Testis (tissue), 3 donors: ENCODE results near the gene IFT52. TPM values are rescaled to one million over a fixed set of nuclear protein-coding genes. Genes with fewer than 3 reads are reported as not detected.

ENCODE experiments used
- DNase-seq: peaks from one replicate; pipeline ENCODE4 v3.0.0-alpha.2; 2019
- H3K27ac ChIP-seq, 2 donors: fragments of 200-600 bp; sonication (generic); one replicate each; pipeline ENCODE4 v1.5.1; 2019
- H3K27me3 ChIP-seq: fragments of 200-600 bp; sonication (generic); one replicate; pipeline ENCODE4 v1.5.1; 2019
- H3K36me3 ChIP-seq: fragments of 200-600 bp; sonication (generic); one replicate; pipeline ENCODE4 v1.5.1; 2017; ENCODE audit warnings: low read depth; ENCODE audit errors: missing control alignments
- H3K4me1 ChIP-seq: fragments of 200-600 bp; sonication (generic); one replicate; pipeline ENCODE4 v1.5.1; 2019
- H3K4me3 ChIP-seq, 2 donors: fragments of 200-600 bp; sonication (generic); one replicate each; pipeline ENCODE4 v1.5.1; 2017 to 2019
- H3K9me3 ChIP-seq: fragments of 200-600 bp; sonication (generic); one replicate; pipeline ENCODE4 v1.5.1; 2017
- CTCF ChIP-seq, 3 experiments: fragments of 450-650 bp in 2 of 3; fragments of 200-600 bp in 1 of 3; sonication (generic) in 1 of 3; IDR thresholded peaks; one replicate each; pipeline ENCODE4 v1.5.1; 2016 to 2019; ENCODE audit warnings: antibody characterized with exemption in 3 of 3, mild to moderate bottlenecking in 2 of 3, moderate library complexity in 1 of 3
- POLR2A ChIP-seq: fragments of 450-650 bp; IDR thresholded peaks from one replicate; pipeline ENCODE4 v1.6.1; 2017; ENCODE audit warnings: antibody characterized with exemption, mild to moderate bottlenecking, moderate library complexity
- WGBS, 2 donors: methylation state at CpG; one replicate each; pipeline ENCODE4 v1.1.5; 2018; 5-methylcytosine and 5-hydroxymethylcytosine counted together
- intact Hi-C: fragments of 100-400 bp; cut with DNase I; formaldehyde crosslinking; loops from one replicate; pipeline ENCODE4 v1.15.1; 2023; ENCODE audit warnings: low total_unique reads
- polyA plus RNA-seq: library from polyadenylated mRNA; stranded (reverse); fragments of 350-450 nt; fragmentation: Illumina TruSeq; extraction: RNeasy Lipid Tissue Mini Kit (QIAGEN cat#74804); gene quantifications from one replicate; pipeline ENCODE4 v1.2.3, GENCODE V29; 2014; ENCODE audit warnings: low read depth, low replicate concordance; ENCODE audit not compliant: insufficient read depth
- total RNA-seq, 2 donors: library from RNA; depleted of rRNA; stranded (reverse); fragments of >200 nt; gene quantifications; one replicate each; pipeline ENCODE4 v1.2.3, GENCODE V29; 2016

IFT52 gene
- total and polyA plus RNA-seq, 3 donors from 2014 or later, result 57.1 to 94.2 (median 67.3) TPM

- H3K4me1 ChIP-seq, result peaks cover 4% of the 10 kb centered on the region
- H3K4me3 ChIP-seq, result no peak overlapping the region
- WGBS, 2 donors, result 68 to 86% methylated on average over 5 of the region's 5 CpGs
- peak; percentile 21 to 40 (median 23) for TF ChIP-seq CTCF (IDR thresholded peaks at IDR 0.05)
- no peak for TF ChIP-seq POLR2A
- DNase-seq, result peak; percentile 77
- no peaks in the 10 kb centered on the region for H3K9me3 ChIP-seq
- no peaks in the 10 kb centered on the region for H3K27me3 ChIP-seq
- intact Hi-C loops, result no loop called here
- H3K27ac ChIP-seq, result peak overlapping the region; percentile 27 to 66
- no peaks in the 10 kb centered on the region for H3K36me3 ChIP-seq
Measured at GRCh38 chr20:43691928-43692524, 101.3 kb downstream of the IFT52 start.

GRCh38 chr20:43694763-43695162 lies 104.0 kb downstream of the IFT52 start:
- no peaks in the 10 kb centered on the region for H3K27me3 ChIP-seq
- no peaks in the 10 kb centered on the region for H3K36me3 ChIP-seq
- H3K4me1 ChIP-seq, result peaks cover 4% of the 10 kb centered on the region
- intact Hi-C loops, result no loop called here
- no peak for TF ChIP-seq POLR2A
- TF ChIP-seq CTCF (IDR thresholded peaks at IDR 0.05), result no peak
- 80% methylated on average over 3 of the region's 3 CpGs for WGBS, 2 donors
- H3K4me3 ChIP-seq, result no peak overlapping the region
- no peak for DNase-seq
- H3K9me3 ChIP-seq, result no peaks in the 10 kb centered on the region
- peak overlapping the region in 1 of 2 donors; percentile 15 for H3K27ac ChIP-seq

GRCh38 chr20:43695571-43695970 lies 104.8 kb downstream of the IFT52 start:
- Histone ChIP-seq H3K27ac (no peak overlapping the region), H3K4me3 (no peak overlapping the region), H3K9me3 (no peaks in the 10 kb centered on the region), H3K4me1 (no peaks in the 10 kb centered on the region), H3K36me3 (no peaks in the 10 kb centered on the region), H3K27me3 (no peaks in the 10 kb centered on the region)
- TF ChIP-seq POLR2A (no peak), CTCF (IDR thresholded peaks at IDR 0.05) (no peak)
- intact Hi-C loops, result no loop called here
- DNase-seq, result no peak
- WGBS, 2 donors, result 91 to 92% methylated on average over 8 of the region's 8 CpGs

Other genes with a start within 250 kb of the IFT52 start
- gene SRSF6, start 133.0 kb upstream of the IFT52 start, total RNA-seq, result 100 to 1,000 TPM in 1 of 2 donors, 10 to 100 TPM in 1; 90.4 to 127 TPM
- 100.0 TPM for gene SRSF6, start 133.0 kb upstream of the IFT52 start, polyA plus RNA-seq
- gene L3MBTL1, start 83.2 kb upstream of the IFT52 start, total RNA-seq, result 10 to 100 TPM; 64.5 to 68.1 TPM
- 16.9 TPM for gene L3MBTL1, start 83.2 kb upstream of the IFT52 start, polyA plus RNA-seq
- 1 to 10 TPM; 6.2 to 8.5 TPM for gene SGK2, start 31.9 kb upstream of the IFT52 start, total RNA-seq
- gene SGK2, start 31.9 kb upstream of the IFT52 start, polyA plus RNA-seq, result 1.3 TPM
- gene MYBL2, start 76.2 kb downstream of the IFT52 start, total RNA-seq, result 10 to 100 TPM; 27.7 to 32.9 TPM
- gene MYBL2, start 76.2 kb downstream of the IFT52 start, polyA plus RNA-seq, result 31.2 TPM
- 100 to 1,000 TPM in 1 of 2 donors, 10 to 100 TPM in 1; 79.2 to 202 TPM for gene GTSF1L, start 136.1 kb downstream of the IFT52 start, total RNA-seq
- gene GTSF1L, start 136.1 kb downstream of the IFT52 start, polyA plus RNA-seq, result 244 TPM